A375 (cell line): ENCODE measurements around the gene TNFSF11. TPM values are rescaled to one million over a fixed set of nuclear protein-coding genes. Genes with fewer than 3 reads are reported as not detected.

Experiments
- total RNA-seq: library from RNA; depleted of rRNA; stranded (reverse); fragments of >200 nt; shearing (Covaris generic); gene quantifications from 2 replicates; pipeline ENCODE4 v1.2.3, GENCODE V29; 2014; rRNA removed

TNFSF11 gene
- total RNA-seq: 0.04 and 0.45 TPM in 2 replicates

DNA sequence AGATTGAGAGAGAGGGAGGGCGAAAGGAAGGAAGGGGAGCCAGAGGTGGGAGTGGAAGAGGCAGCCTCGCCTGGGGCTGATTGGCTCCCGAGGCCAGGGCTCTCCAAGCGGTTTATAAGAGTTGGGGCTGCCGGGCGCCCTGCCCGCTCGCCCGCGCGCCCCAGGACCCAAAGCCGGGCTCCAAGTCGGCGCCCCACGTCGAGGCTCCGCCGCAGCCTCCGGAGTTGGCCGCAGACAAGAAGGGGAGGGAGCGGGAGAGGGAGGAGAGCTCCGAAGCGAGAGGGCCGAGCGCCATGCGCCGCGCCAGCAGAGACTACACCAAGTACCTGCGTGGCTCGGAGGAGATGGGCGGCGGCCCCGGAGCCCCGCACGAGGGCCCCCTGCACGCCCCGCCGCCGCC, at the start of gene TNFSF11:
TSS of gene TNFSF11 (plus strand) at position 142 of the 400 bp plus-strand sequence. CDS start at position 294, 152 bp downstream.

Other genes starting within 250 kb of the TNFSF11 start
- gene FAM216B, start 207.4 kb downstream of the TNFSF11 start, total RNA-seq: not detected in 2 replicates